HuH-7 (cell line): ENCODE results near the gene ELK1.
A peak's percentile ranks its signal among the peaks of the same experiment; 100 is the strongest.

Experiments used
- DNase-seq: peaks from one replicate; pipeline ENCODE4 v3.0.0; 2011; ENCODE audit warnings: low spot score

The ELK1 gene

DNA sequence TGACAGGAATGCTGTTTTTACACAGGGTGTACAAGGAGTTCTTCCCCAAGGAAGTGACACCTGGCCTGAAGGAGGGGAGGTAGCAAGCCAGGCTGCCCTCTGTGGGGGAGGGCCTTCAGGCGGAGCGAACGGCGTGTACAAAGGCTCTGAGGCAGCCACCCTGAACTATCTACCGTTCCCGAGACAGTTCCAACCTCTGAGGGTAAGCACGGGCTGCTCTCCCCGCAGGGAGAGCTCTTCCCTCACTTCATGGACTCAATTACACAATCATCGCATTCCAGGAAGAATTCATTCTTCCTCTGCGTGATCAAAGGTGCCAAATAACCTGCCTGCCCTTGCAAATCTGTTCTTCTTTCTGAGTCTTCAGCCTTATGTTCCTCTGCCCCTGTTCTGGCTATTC lies 4.8 kb downstream of the ELK1 start:
- no peak for DNase-seq

DNA sequence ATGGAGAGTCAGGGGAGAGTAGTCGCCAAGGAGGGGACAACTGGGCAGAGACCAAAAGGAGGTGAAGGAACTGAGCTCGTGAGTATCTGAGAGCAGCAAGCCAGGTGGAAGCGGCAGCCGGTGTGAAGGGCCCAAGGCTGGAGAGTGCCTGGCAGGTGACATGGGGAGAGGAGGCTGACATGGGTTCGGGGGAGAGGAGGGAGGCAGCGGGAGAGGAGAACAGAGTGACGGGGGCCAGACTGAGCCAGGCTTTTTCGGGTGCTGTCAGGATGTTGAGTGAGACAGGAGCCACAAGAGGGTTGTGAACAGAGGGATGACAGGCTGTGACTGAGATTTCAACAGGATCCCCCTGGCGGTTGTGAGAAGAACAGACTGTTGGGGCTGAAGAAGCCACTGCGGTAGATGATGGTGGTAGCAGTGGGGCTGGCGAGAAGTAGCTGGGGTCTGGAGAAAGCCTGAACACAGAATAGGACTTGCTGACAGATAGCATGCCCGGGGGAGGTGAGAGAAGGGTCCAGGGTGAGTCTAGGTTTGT lies 5.7 kb downstream of the ELK1 start:
- DNase-seq = peak; percentile 41

DNA sequence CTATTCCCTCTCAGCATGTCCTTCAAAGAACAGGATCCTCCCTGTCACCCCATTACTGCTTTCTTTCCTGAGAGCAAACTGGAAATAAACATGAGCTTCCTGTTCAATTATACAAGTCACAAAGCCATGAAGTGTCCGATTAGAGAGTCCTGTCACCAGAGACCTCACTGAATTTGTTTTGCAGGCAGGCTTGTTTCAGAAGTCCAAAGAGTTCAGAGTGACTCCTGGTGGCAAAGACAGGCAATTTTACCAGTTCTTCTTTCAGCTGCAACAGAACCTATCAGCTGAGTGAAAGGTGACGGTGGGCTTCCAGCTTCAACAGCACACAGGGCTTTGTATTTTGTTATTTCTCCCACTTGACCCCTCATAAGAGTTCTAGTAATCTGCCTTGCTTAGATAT lies 6.4 kb downstream of the ELK1 start:
- DNase-seq = no peak

DNA sequence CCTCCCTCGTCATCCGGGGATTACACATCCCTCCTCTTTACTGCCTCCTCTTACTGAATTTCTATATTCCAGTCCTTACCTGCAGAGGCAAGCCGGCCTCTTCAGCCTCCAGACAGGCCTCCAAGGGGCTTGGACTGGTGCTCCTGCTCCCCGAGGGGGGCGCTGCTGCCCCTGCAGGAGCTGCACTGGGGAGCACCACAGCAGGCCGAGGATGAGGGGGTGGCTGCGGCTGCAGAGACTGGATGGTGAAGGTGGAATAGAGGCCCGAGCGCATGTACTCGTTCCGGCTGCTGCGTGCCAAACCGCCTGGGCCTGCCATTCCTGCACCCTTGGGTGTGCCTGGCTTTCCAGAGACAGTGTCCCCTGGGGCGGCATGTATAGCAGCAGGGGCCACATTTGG lies 11.5 kb downstream of the ELK1 start:
- DNase-seq = no peak

DNA sequence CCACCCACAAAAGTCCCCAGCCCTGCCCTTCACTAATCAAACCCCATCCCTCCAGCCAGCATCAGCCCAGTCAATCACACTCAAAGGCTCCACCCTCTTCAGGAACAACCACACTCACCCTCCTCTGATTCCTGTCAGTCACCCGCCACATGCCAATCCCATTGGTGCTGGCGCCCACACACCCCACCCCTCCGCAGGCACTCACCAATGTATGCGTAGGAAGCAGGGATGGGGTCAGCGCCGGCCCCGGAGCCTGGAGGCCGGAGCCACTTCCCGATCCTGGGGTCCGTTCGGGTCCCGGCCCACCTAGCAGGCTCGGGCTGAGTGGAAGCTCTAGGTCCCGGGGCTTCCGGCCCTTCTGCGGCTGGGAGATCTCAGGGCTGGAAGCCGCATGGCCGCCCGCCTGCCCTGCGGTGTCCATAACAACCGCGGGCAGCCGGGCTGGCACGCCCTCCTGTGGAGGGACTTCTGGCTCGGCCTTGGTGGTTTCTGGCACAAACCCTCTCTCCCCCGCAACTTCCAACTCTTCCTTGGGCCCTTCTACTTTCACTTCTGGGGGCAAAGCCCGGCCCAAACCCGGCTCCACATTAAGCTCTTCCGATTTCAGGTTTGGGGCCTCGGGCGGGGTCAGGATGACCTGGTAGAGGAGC lies 12.7 kb downstream of the ELK1 start:
- DNase-seq = no peak

DNA sequence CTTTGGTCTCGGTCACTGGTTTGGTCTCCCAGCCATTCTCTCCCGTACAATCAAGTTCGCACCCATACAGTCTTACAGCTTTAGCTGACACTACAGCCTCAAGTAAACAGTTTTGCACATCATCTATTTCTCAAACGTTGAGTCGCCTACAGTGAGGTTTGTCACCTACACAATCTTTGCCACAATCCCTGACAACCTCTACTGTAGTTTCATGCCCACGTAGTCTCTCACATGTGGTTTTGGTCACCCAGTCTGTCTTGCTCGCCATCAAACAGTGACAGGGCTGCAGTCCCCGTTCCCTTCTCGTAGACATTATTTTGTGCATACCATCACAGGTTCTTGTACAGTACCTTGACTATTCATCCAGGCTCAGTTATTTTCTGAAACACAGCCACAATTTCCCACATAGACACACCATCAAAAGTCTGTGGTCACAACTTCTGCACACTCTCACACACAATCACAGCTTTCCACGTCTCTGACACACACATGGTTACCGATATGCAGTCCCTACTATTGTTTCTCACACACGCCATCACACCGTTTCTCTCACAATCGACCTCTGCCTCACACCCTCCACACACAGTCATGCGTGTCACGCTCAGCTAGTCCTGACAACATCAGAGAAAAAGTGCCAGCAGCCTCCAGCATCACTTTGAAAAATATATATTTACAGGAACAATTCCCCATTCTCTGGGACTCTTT lies 15.3 kb downstream of the ELK1 start:
- no peak for DNase-seq

DNA sequence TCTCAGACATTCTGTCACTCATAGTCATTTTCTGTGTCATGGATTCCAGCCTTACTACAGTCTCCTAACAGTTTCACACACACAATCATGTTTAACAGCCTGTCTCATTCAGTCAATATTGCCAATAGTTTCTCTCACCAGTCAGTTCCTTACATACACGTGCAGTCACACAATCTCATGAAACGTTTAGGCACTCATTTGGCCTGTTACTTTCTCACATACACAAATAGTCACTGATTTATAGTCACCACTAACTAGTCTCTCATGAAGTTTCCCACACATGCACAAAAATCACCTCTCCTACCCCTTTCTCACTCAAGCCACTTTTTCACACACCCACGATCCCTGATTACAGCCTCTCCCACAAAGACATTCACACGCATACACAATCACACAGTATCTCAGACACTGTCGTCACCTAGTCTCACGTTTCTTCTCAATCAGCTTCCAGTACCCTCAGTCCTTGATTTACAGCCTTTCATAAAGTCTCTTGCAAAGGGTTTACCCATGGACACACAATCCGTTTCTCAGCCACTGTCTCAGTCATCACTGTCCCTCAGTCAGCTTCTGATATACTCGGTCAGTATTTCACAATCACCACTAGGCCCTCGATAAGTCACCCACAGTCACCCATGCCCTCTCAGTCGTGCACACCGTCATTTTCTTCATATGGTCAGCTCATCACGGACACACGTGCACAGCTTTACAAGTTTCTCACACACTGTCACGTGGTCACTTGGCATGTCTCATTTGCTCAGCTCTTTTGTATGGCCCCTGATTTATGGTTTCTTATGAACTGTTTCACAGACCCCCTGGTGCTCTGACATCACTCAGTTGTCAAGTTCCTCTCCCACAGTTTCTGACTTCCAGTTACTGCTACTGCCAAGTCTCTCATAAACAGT lies 16.4 kb downstream of the ELK1 start:
- no peak for DNase-seq

DNA sequence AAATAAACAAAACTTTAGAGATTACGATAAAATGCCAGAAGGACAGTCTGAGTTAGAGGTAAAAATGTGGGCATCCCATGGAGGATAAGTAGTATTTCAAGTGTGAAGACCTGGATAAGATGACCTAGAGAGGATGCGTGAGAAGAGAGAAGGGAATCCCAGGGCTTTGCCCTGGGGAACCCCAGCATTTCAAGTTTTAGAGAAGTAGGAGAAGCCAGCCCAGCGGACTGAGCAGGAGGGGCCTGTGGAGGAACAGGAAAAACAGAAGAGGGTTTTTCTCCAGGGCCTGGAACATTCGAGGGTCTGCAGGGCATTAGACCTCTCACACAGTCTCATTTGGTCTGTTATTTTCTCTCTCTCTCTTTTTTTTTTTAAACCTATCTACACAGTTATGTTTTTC lies 17.7 kb downstream of the ELK1 start:
- no peak for DNase-seq

DNA sequence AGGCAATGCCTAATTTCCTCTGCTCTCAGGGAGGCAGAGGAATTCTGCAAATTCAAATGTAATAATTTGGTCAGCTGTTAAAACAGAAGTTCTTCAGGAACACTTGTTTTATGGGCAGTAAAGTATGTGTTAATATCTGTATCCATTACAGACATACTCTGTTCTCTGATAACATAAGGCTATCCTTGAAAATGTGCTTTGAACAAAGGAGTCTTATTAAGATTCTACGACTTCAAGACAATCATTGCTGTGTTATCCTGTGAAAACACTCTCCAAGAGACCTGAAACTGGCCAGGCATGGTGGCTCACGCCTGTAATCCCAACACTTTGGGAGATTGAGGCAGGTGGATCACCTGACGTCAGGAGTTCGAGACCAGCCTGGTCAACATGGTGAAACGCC lies 18.7 kb downstream of the ELK1 start:
- no peak for DNase-seq

DNA sequence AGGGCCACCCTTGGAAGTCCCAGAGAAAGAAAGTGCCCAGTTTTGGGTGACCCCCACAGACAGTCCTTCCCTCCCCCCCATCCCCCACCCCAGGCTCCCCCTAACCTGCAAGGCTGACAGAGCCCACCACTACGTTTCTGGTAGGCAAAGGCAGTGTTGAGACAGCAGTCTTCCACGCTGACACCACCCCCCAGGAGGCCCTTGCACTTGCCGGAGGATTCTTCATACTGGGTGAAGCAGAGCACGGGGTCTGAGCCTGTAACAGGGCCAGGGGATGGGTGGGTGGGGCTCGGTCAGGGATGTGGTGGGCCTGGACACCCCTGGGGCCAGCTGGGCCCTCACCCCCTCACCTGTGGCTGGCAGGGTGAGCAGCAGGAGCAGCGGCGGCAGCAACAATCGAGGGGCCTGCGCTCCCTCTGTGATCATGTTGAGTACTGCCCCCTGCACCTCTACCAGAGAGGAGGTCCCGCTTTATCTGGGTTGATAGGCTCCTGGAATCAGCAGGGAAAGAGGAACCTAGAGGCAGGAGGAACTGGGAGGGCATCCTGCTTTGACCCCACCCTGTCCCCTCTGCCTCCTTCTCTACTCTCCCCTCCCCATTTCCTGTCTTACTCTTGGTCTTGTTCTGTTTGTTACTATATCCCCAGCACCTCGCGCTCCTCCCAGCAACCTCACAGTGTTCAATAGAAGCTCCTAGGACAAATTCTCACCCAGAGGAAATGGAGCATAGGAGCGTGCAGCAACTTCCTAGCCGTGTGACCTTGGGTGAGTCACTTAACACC lies 20.8 kb downstream of the ELK1 start, which contains the start of gene CFP:
TSS of gene CFP (minus strand) at position 512 of the 782 bp plus-strand sequence. CDS start at position 426, 86 bp downstream.
- DNase-seq = no peak

DNA sequence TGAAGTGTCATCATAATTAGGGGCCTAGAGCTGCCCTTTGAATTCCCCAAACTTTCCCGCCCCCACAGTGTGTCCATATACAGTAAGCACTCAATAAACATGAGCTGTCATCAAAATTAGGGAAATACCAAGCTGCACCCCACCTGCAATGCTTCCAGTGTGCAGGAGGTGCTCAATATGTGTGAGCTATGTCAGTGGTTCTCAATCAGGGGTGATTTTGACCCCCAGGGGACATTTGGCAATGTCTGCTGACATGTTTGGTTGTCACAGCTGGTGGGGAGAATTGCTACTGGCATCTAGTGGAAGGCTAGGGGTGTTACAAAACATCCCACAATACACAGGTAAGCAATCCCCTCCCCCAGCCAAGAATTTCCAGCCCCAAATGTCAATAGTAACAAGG lies 21.4 kb downstream of the ELK1 start:
- no peak for DNase-seq

DNA sequence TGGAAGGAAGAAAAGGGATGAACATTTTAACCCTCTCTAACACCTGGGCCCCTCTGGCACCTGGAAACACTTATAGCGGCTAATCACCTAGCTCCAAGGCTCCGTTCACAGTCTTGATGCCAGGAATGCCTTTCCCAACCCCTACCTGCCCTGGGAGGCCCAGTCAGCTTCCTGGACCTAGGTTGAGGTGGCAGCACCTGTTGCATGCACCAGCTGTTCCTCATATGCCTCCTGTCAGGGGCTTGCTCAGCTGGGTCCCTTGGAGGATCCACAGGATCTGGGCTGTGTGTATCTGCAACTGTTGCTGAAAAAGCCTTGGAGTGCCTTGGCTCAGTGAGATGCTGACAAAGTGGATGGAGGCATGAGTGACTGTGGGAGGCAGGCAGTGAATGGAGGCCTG lies 25.0 kb downstream of the ELK1 start:
- DNase-seq = no peak

DNA sequence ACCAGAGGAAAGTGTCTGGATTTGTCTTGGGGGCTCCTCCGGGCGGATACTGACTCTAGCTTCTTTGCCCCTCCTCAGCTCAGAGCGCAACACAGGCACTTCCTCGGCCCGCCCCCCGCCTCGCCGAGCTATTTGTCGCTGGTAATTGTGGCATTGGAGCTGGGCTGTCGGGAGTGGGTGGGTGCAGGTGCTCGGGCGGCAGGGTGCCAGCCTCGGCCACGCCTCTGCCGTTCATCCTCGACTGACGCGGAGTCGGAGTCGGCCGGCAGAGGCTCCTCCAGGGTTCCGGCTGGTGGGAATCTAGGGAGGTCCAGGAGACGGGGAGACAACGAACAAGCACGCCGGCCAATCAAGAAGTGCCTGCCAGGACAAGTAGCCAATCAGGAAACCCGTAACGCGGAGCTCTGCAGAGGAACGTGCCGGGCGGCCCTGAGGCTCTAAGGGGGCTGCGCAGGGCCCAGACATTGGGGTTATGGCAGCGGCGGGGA lies 26.8 kb downstream of the ELK1 start:
- no peak for DNase-seq

DNA sequence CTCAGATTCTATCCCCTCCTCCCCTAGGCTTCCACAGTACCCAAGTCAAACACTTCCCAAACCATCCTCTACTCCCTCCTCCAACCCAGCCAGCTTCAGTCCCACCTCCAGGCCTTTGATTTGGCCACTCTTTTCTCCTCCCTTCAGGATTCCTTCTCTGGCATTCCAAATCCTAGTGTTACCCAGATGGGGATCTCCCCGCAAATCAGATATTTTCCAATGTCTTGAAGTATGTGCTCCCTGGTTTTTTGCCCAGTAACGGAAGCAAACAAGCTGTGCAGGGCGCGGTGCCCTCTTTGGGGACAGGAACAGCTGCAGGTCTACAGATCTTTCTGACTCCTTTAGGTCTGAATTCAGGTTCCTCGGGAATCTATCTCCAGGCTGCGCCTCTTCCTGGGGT lies 28.5 kb downstream of the ELK1 start:
- DNase-seq = no peak

DNA sequence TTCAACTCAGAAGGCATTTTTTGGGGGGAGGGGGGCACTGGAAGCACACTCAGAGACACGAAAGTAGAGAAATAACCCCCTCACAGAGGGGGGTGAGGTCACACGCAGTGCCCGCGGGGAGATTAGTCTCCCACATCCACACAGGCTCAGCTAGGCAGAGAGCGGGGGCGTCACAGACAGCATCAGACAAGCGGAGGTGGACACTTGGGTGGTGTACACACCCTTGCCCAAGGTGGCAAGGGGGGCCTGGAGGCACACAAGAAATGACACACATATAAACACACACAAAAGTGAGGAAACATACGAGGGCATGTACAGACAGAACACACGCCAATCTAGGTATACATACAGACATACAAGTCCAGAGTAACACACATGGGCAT lies 30.1 kb downstream of the ELK1 start:
- no peak for DNase-seq

DNA sequence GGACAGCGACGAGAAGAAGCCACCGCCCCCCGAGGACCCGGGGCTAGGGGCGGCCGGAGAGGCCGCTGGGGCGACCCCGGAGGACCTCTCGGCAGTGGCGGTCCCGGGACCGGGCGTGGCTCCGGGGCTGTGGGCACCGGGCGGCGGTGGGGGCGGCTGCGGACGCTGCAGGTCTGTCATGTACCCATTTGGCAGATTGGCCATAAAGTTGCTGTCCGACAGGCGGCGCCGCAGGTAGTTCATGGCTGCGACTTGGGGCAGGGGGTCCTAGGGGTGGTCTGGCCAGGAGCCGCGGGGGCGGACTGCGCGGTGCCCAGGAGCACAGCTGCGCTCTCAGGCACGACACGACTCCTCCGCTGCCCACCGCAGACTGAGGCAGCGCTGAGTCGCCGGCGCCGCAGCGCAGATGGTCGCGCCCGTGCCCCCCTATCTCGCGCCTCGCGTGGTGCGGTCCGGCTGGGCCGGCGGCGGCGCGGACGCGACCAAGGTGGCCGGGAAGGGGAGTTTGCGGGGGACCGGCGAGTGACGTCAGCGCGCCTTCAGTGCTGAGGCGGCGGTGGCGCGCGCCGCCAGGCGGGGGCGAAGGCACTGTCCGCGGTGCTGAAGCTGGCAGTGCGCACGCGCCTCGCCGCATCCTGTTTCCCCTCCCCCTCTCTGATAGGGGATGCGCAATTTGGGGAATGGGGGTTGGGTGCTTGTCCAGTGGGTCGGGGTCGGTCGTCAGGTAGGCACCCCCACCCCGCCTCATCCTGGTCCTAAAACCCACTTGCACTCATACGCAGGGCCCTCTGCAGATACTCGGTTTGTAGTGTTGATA lies 30.7 kb downstream of the ELK1 start, which contains the start of gene SYN1:
TSS of gene SYN1 (minus strand) at position 372 of the 817 bp plus-strand sequence. CDS start at position 243, 129 bp downstream.
- DNase-seq = no peak

DNA sequence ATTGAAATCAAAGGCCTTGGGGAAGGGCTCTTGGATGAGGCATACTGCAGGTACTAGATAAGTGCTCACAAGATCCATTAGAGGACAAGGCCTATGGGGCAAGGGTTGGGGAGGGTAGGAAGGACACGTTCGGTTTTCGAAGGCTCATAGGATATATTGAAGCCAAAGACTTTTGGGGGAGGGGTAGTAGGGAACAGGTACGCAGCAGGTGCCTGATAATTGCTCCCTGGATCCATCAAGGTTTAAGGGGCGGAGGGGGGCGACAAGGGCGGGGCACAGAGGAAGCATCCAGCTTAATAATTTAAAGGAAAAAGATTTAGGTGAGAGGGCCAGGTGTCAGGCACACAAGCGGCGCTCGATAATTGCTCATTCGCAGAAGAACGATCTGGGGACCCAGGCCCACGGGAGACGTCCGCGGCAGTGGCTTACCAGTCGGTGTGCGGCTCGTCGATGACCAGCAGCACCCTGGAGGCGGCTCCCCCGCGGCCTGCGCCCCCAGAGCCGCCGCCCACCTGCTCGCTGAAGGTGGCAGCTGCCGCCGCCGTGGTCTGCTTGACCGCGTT lies 31.4 kb downstream of the ELK1 start:
- no peak for DNase-seq

DNA sequence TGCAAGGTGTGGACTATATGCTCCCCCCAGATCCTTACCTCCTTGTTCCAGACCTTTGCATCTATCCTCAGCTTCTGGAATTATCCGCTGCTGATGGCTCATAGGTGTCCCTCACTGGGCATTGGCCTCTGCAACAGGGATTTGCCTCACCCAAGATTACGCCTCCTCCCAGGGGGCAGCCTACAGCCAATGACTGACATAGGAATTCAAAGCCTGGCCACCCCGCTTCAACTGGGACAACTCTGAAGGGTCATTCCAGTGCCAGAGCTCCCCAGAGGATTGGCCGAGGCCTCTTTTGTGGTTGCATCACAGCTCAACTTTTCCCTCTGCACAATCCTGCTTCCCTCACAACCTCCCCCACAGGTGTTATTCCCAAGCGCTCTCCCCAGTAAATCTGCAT lies 35.7 kb downstream of the ELK1 start:
- no peak for DNase-seq

DNA sequence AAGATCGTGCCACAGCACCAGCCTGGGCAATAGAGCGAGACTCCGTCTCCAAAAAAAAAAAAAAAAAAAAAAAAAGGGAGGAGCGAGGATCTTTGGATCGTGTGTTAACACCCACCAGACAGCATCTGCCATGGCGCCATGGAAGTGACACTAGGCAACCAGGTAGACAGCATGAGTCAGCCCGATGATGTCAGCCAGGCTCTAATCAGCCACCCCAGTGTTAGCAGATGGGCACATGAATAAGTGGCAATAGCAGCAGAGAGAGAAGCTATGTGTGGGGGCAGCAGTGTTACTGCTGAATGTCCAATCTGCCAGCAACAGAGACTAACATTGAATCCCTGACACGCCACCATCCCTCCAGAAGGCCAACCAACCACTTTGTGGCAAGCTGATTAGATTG lies 37.3 kb downstream of the ELK1 start:
- no peak for DNase-seq

DNA sequence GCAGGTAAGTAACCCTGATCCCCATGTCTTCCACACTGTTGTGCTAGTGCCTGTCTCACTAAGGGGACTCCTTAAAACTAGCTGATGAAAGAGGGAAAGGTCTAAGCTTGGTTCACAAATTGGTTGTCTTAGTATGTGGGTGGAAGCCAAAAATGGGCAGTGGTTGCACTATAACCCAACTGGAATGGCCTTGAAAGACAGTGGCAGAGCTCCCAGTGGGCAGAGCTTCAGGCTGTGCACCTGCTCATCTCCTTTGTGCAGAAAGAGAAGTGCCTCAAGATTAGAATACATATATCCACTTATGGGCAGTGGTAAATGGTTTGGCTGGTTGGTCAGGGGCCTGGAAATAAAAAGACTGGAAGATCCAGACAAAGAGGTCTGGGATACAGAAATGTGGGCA lies 37.9 kb downstream of the ELK1 start:
- no peak for DNase-seq
